ENCODE data around the gene CHST11. TPM values are rescaled to one million over a fixed set of nuclear protein-coding genes. Genes with fewer than 3 reads are reported as not detected.

The CHST11 gene
- total RNA-seq, 2 donors from 2014 or later, result 2.9 to 4.9 TPM

DNA sequence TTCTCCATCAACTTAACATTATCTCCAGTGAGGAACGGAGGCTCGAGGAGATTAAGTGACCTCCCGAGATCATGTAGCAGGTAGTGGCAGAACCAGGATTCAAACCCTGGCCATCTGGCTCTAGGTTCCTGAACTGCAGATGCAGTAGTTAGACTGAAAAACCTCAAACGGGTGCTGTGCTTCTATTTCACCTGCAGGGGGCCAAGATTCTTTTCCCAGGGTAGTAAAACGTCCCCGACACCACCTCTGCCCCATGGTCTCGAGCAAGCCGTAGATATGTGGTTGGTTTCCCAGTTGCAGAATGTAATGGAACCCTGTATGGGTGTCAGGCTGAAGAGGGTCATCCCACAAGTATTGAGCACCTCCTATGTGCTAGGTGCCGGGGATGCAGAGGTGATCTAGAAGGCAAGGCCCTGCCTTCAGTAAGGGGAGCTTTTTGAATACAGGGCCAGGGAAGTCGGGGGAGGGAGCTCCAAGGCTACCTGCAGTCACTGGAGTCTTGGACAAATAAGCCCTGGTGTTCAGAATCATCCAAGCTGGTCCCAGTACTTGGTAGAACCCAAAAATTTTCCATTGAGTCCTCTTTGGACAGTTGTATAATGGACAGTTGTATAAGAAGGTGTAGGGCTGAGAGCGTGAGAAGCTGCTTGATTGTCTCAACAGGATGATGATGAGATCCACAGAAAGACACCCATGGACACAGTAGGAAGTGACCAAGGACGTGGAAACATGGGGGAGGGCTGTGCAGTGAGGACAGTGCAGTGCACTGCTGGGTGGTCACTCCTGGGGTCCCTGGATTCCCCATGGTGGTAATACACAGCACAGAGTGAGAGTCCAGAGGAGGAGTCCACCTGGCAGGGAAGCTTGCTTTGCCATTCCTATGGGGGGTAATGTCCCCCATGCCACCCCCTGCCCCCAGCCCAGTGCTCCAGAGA, 197.2 kb downstream of the CHST11 start:
- no peaks in the 10 kb centered on the region for H3K27me3 ChIP-seq
- TF ChIP-seq, protein P1, sequence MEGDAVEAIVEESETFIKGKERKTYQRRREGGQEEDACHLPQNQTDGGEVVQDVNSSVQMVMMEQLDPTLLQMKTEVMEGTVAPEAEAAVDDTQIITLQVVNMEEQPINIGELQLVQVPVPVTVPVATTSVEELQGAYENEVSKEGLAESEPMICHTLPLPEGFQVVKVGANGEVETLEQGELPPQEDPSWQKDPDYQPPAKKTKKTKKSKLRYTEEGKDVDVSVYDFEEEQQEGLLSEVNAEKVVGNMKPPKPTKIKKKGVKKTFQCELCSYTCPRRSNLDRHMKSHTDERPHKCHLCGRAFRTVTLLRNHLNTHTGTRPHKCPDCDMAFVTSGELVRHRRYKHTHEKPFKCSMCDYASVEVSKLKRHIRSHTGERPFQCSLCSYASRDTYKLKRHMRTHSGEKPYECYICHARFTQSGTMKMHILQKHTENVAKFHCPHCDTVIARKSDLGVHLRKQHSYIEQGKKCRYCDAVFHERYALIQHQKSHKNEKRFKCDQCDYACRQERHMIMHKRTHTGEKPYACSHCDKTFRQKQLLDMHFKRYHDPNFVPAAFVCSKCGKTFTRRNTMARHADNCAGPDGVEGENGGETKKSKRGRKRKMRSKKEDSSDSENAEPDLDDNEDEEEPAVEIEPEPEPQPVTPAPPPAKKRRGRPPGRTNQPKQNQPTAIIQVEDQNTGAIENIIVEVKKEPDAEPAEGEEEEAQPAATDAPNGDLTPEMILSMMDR (IDR thresholded peaks at IDR 0.05), result peak; percentile 19
- no peak overlapping the region for H3K27ac ChIP-seq
- intact Hi-C loops (cut with DNase I), result no loop called here
- H3K36me3 ChIP-seq, result no peaks in the 10 kb centered on the region
- no peak overlapping the region for H3K9ac ChIP-seq (ENCODE audit: low read depth in 2 of 2, low read length in 2 of 2)
- no peaks in the 10 kb centered on the region for H3K4me1 ChIP-seq
- DNase-seq, result no peak
- no peaks in the 10 kb centered on the region for H3K9me3 ChIP-seq
- no peak overlapping the region for H3K4me3 ChIP-seq

- no peaks in the 10 kb centered on the region for H3K27me3 ChIP-seq
- intact Hi-C loops (cut with DNase I), result no loop called here
- no peak overlapping the region for H3K4me3 ChIP-seq
- no peaks in the 10 kb centered on the region for H3K9me3 ChIP-seq
- H3K4me1 ChIP-seq, result no peaks in the 10 kb centered on the region
- no peak overlapping the region for H3K9ac ChIP-seq (ENCODE audit: low read depth in 2 of 2, low read length in 2 of 2)
- no peak overlapping the region for H3K27ac ChIP-seq
- TF ChIP-seq, protein P1 (IDR thresholded peaks at IDR 0.05), result no peak
- no peaks in the 10 kb centered on the region for H3K36me3 ChIP-seq
- no peak for DNase-seq
Measured at GRCh38 chr12:104654665-104655609, 198.2 kb downstream of the CHST11 start.

- no peak overlapping the region for H3K27ac ChIP-seq
- H3K4me3 ChIP-seq, result no peak overlapping the region
- TF ChIP-seq, protein P1 (IDR thresholded peaks at IDR 0.05), result no peak
- no peak overlapping the region for H3K9ac ChIP-seq (ENCODE audit: low read depth in 2 of 2, low read length in 2 of 2)
- intact Hi-C loops (cut with DNase I), result no loop called here
- no peaks in the 10 kb centered on the region for H3K4me1 ChIP-seq
- DNase-seq, result no peak
- H3K9me3 ChIP-seq, result no peaks in the 10 kb centered on the region
- H3K27me3 ChIP-seq, result no peaks in the 10 kb centered on the region
- H3K36me3 ChIP-seq, result no peaks in the 10 kb centered on the region
Measured at GRCh38 chr12:104656383-104656782, 199.6 kb downstream of the CHST11 start.

- DNase-seq, result no peak
- no peak overlapping the region for H3K27ac ChIP-seq
- H3K36me3 ChIP-seq, result no peaks in the 10 kb centered on the region
- H3K4me1 ChIP-seq, result no peaks in the 10 kb centered on the region
- H3K9ac ChIP-seq (ENCODE audit: low read depth in 2 of 2, low read length in 2 of 2), result no peak overlapping the region
- TF ChIP-seq, protein P1 (IDR thresholded peaks at IDR 0.05), result no peak
- intact Hi-C loops (cut with DNase I), result no loop called here
- no peak overlapping the region for H3K4me3 ChIP-seq
- H3K27me3 ChIP-seq, result no peaks in the 10 kb centered on the region
- H3K9me3 ChIP-seq, result no peaks in the 10 kb centered on the region
Measured at GRCh38 chr12:104656921-104657320, 200.2 kb downstream of the CHST11 start.

- no peaks in the 10 kb centered on the region for H3K27me3 ChIP-seq
- H3K27ac ChIP-seq, result no peak overlapping the region
- no peaks in the 10 kb centered on the region for H3K36me3 ChIP-seq
- no peaks in the 10 kb centered on the region for H3K4me1 ChIP-seq
- H3K9me3 ChIP-seq, result no peaks in the 10 kb centered on the region
- no peak overlapping the region for H3K4me3 ChIP-seq
- DNase-seq, result no peak
- intact Hi-C loops (cut with DNase I), result no loop called here
- no peak overlapping the region for H3K9ac ChIP-seq (ENCODE audit: low read depth in 2 of 2, low read length in 2 of 2)
- TF ChIP-seq, protein P1 (IDR thresholded peaks at IDR 0.05), result no peak
Measured at GRCh38 chr12:104657726-104658484, 201.2 kb downstream of the CHST11 start.
